Measurements from ENCODE around the gene RAX2. TPM values are rescaled to one million over a fixed set of nuclear protein-coding genes. Genes with fewer than 3 reads are reported as not detected.

RAX2 gene
- total RNA-seq, 1 experiment from 2014 or later: not detected

DNA sequence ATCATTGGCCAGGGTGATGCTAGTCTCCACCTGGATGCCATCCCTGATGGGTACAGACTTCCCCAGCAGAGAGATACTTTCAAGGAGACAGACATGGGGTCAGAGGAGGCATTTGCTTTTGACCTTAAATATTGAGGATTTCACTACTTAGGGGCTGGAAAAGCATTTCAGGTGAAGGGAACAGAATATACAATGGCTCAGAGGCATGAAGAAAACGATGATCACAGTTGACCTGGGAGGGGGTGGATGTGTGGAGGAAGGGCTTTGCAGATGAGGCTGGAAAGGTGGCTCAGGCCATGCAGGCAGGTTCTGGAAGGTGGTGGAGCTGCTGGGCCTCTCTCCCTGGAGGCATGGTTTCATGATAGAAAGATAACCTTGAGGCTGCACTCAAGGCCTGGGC, 10.3 kb upstream of the RAX2 start:
- Histone ChIP-seq H3K4me3 (no peak overlapping the region), H4K20me1 (ENCODE audit: insufficient read depth) (no peaks in the 10 kb centered on the region), H3K9me2 (ENCODE audit: insufficient read depth) (no peaks in the 10 kb centered on the region), H3K36me3 (ENCODE audit: low read depth) (no peaks in the 10 kb centered on the region), H3K27me3 (ENCODE audit: insufficient read depth, low read depth) (no peaks in the 10 kb centered on the region), H2AFZ (no peak overlapping the region), H3F3A (ENCODE audit: insufficient read depth, low read depth) (no peaks in the 10 kb centered on the region), H3K4me2 (no peak overlapping the region), H3K9me3 (ENCODE audit: insufficient read depth, low read depth) (no peaks in the 10 kb centered on the region), H3K27ac (no peak overlapping the region), H3K4me1 (replicated peaks; ENCODE audit: insufficient read depth) (no peaks in the 10 kb centered on the region), H3K79me2 (ENCODE audit: low read depth) (no peaks in the 10 kb centered on the region)
- POLR2A ChIA-PET (ENCODE audit: unreplicated experiment): no interaction called here
- no peak for TF ChIP-seq EZH2 (IDR thresholded peaks at IDR 0.05; ENCODE audit: low read depth)
- no peak for TF ChIP-seq CTCF (conservative IDR thresholded peaks at IDR 0.05)
- no peak for DNase-seq
- intact Hi-C loops (cut with micrococcal nuclease; ENCODE audit: unreplicated experiment): no loop called here
- CTCF ChIA-PET: no interaction called here
- BruUV-seq (replicated peaks): no TSS peak

GRCh38 chr19:3781603-3782002, 9.6 kb upstream of the RAX2 start:
- CTCF ChIA-PET: no interaction called here
- H3K79me2 ChIP-seq (ENCODE audit: low read depth): no peaks in the 10 kb centered on the region

DNA sequence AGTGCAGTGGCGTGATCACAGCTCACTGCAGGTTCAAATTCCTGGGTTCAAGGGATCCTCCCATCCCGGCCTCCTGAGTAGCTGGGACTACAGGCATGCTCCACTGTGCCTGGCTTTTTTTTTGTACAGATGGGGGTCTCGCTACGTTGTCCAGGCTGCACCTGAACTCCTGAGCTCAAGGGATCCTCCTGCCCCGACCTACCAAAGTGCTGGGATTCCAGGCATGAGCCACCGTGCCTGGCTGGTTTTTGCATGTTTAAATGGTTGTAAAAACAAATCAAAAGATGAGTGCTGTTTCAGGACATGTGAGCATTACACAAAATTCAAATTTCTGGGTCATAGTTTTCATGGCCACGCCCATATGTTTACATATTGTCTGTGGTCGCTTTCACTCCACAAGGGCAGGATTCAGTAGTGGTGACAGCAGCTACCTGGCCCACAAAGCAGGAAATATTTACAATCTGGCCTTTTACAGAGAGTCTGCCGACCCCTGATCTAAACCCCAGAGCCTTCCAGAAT, 8.8 kb upstream of the RAX2 start:
- POLR2A ChIA-PET (ENCODE audit: unreplicated experiment): no interaction called here
- CTCF ChIA-PET: no interaction called here
- no TSS peak for BruUV-seq (replicated peaks)
- Histone ChIP-seq H3K36me3 (ENCODE audit: low read depth) (no peaks in the 10 kb centered on the region), H3K4me1 (replicated peaks; ENCODE audit: insufficient read depth) (no peaks in the 10 kb centered on the region), H3F3A (ENCODE audit: insufficient read depth, low read depth) (no peaks in the 10 kb centered on the region), H3K4me2 (no peak overlapping the region), H3K27ac (no peak overlapping the region), H3K4me3 (no peak overlapping the region), H4K20me1 (ENCODE audit: insufficient read depth) (no peaks in the 10 kb centered on the region), H3K9me2 (ENCODE audit: insufficient read depth) (no peaks in the 10 kb centered on the region), H2AFZ (no peak overlapping the region), H3K79me2 (ENCODE audit: low read depth) (no peaks in the 10 kb centered on the region), H3K27me3 (ENCODE audit: insufficient read depth, low read depth) (no peaks in the 10 kb centered on the region), H3K9me3 (ENCODE audit: insufficient read depth, low read depth) (no peaks in the 10 kb centered on the region)
- no peak for DNase-seq
- intact Hi-C loops (cut with micrococcal nuclease; ENCODE audit: unreplicated experiment): no loop called here
- TF ChIP-seq EZH2 (IDR thresholded peaks at IDR 0.05; ENCODE audit: low read depth): no peak
- no peak for TF ChIP-seq CTCF (conservative IDR thresholded peaks at IDR 0.05)

More at GRCh38 chr19:3781603-3782002, 9.6 kb upstream of the RAX2 start:
- no peak for DNase-seq
- no peaks in the 10 kb centered on the region for H4K20me1 ChIP-seq (ENCODE audit: insufficient read depth)
- TF ChIP-seq EZH2 (IDR thresholded peaks at IDR 0.05; ENCODE audit: low read depth): no peak
- H3K4me1 ChIP-seq (replicated peaks; ENCODE audit: insufficient read depth): no peaks in the 10 kb centered on the region
- H3K4me3 ChIP-seq: no peak overlapping the region
- no peaks in the 10 kb centered on the region for H3F3A ChIP-seq (ENCODE audit: insufficient read depth, low read depth)
- H3K36me3 ChIP-seq (ENCODE audit: low read depth): no peaks in the 10 kb centered on the region
- no peaks in the 10 kb centered on the region for H3K9me2 ChIP-seq (ENCODE audit: insufficient read depth)
- POLR2A ChIA-PET (ENCODE audit: unreplicated experiment): no interaction called here
- no peak overlapping the region for H3K4me2 ChIP-seq
- no peaks in the 10 kb centered on the region for H3K27me3 ChIP-seq (ENCODE audit: insufficient read depth, low read depth)
- no TSS peak for BruUV-seq (replicated peaks)
- H3K9me3 ChIP-seq (ENCODE audit: insufficient read depth, low read depth): no peaks in the 10 kb centered on the region
- no peak overlapping the region for H2AFZ ChIP-seq
- intact Hi-C loops (cut with micrococcal nuclease; ENCODE audit: unreplicated experiment): no loop called here
- H3K27ac ChIP-seq: no peak overlapping the region
